HepG2 (cell line): ENCODE measurements around the gene STYXL1. TPM values are rescaled to one million over a fixed set of nuclear protein-coding genes. Genes with fewer than 3 reads are reported as not detected.

ENCODE experiments used
- ATAC-seq: fragments of 200-7000 bp; cut with Tn5 transposase; 3 replicates; pipeline ENCODE4 v1.9.1; 2020; ENCODE audit warnings: mild to moderate bottlenecking, moderate library complexity
- BruUV-seq: library from RNA; stranded (reverse); fragments of 400-500 nt; replicated peaks from 2 replicates; lab custom pipeline; 2021; lab: Mats Ljungman, UMichigan
- CTCF ChIA-PET: fragments of 300-600 bp; formaldehyde crosslinking; extraction: SDS; loops from one replicate; lab custom pipeline; 2021; ENCODE audit warnings: low total read pairs, inconsistent platforms, low intra/inter-chr PET ratio; lab: Yijun Ruan, JAX
- POLR2A ChIA-PET: fragments of 350-600 bp; sonication (Branson Sonifier 250); formaldehyde crosslinking; loops from one replicate; lab custom pipeline; 2020; ENCODE audit warnings: antibody characterized with exemption, inconsistent platforms; lab: Yijun Ruan, JAX
- DNase-seq: peaks from one replicate; pipeline ENCODE4 v3.0.0-alpha.2; 2015; ENCODE audit warnings: low spot score
- FAIRE-seq: peaks from 3 replicates; lab custom pipeline; 2011; peaks lifted over from hg19 to GRCh38; lab: Jason Lieb, UNC
- H2AFZ ChIP-seq: one replicate; pipeline ENCODE4 v1.6.1; 2011; ENCODE audit warnings: low read length, inconsistent platforms
- H3K27ac ChIP-seq: fragments of 300-600 bp; 3 replicates; pipeline ENCODE4 v1.8.0; 2011; ENCODE audit warnings: mixed run types, mild to moderate bottlenecking, mixed read lengths, low read length, inconsistent platforms; ENCODE audit not compliant: insufficient read depth; ENCODE audit errors: extremely low read length
- H3K27me3 ChIP-seq, 2 experiments: fragments of 200-600 bp in 1 of 2; 2 replicates in 1 of 2; 3 replicates in 1 of 2; pipeline versions ENCODE4 v1.6.0 to v1.8.0; 2011; ENCODE audit warnings: low read length in 2 of 2, mild to moderate bottlenecking in 2 of 2, moderate library complexity in 2 of 2, inconsistent platforms in 1 of 2; ENCODE audit not compliant: insufficient read depth in 2 of 2, control insufficient read depth in 1 of 2
- H3K36me3 ChIP-seq, 2 experiments: fragments of 200-600 bp in 1 of 2; replicated peaks in 1 of 2; 2 replicates in 1 of 2; 3 replicates in 1 of 2; pipeline versions ENCODE4 v1.5.1 to v1.8.0; 2011; ENCODE audit warnings: low read length in 2 of 2, inconsistent platforms in 1 of 2; ENCODE audit not compliant: insufficient read depth in 2 of 2, control insufficient read depth in 1 of 2
- H3K4me1 ChIP-seq: 2 replicates; pipeline ENCODE4 v1.5.1; 2012; ENCODE audit warnings: low read length, inconsistent platforms; ENCODE audit not compliant: insufficient read depth
- H3K4me2 ChIP-seq: 2 replicates; pipeline ENCODE4 v1.6.0; 2011; ENCODE audit warnings: low read depth, low read length, inconsistent platforms
- H3K4me3 ChIP-seq, 3 experiments: fragments of 200-600 bp in 1 of 3; sonication (generic), shearing (Covaris generic) in 1 of 3; replicated peaks in 1 of 3; 2 replicates each; pipeline ENCODE4 v1.5.1; 2011 to 2016; ENCODE audit warnings: low read length in 3 of 3, inconsistent platforms in 2 of 3, low read depth in 2 of 3, mild to moderate bottlenecking in 2 of 3, control low read depth in 1 of 3, mixed read lengths in 1 of 3; ENCODE audit not compliant: insufficient read depth in 1 of 3
- H3K79me2 ChIP-seq: one replicate; pipeline ENCODE4 v1.6.1; 2011; ENCODE audit warnings: low read length, inconsistent platforms; ENCODE audit not compliant: insufficient read depth
- H3K9ac ChIP-seq: 2 replicates; pipeline ENCODE4 v1.6.0; 2011; ENCODE audit warnings: mild to moderate bottlenecking, low read depth, low read length, inconsistent platforms; ENCODE audit not compliant: insufficient read depth
- H3K9me3 ChIP-seq: 2 replicates; pipeline ENCODE4 v1.5.1; 2012; ENCODE audit warnings: mild to moderate bottlenecking, low read length
- H4K20me1 ChIP-seq: 2 replicates; pipeline ENCODE4 v1.6.0; 2011; ENCODE audit warnings: inconsistent platforms, mild to moderate bottlenecking, low read length, moderate library complexity; ENCODE audit not compliant: insufficient read depth
- DZIP1 ChIP-seq: sonication (generic); formaldehyde crosslinking; IDR thresholded peaks from 2 replicates; pipeline ENCODE4 v1.5.0; 2020; ENCODE audit warnings: mild to moderate bottlenecking, missing genetic modification reagents
- HMGA1 ChIP-seq: sonication (generic); formaldehyde crosslinking; conservative IDR thresholded peaks from 2 replicates; pipeline ENCODE4 v1.4.0; 2020; ENCODE audit warnings: missing genetic modification reagents
- HNRNPK ChIP-seq: fragments of 200-400 bp; formaldehyde crosslinking; IDR thresholded peaks from 2 replicates; pipeline ENCODE4 v1.6.1; 2018; ENCODE audit warnings: low read length, low read depth, moderate library complexity, mild to moderate bottlenecking; ENCODE audit not compliant: poor library complexity, severe bottlenecking
- KLF9 ChIP-seq: IDR thresholded peaks from 2 replicates; pipeline ENCODE4 v1.6.1; 2016; ENCODE audit warnings: low read depth
- MNT ChIP-seq: fragments of 450-650 bp; IDR thresholded peaks from 2 replicates; pipeline ENCODE4 v1.6.1; 2016
- NFKB2 ChIP-seq: sonication (generic); formaldehyde crosslinking; IDR thresholded peaks from 2 replicates; pipeline ENCODE4 v1.4.0; 2020; ENCODE audit warnings: missing genetic modification reagents, borderline replicate concordance
- NKX3-1 ChIP-seq: sonication (generic); formaldehyde crosslinking; IDR thresholded peaks from 2 replicates; pipeline ENCODE4 v1.5.0; 2020; ENCODE audit warnings: missing genetic modification reagents
- PAF1 ChIP-seq: IDR thresholded peaks from 2 replicates; pipeline ENCODE4 v1.6.1; 2016; ENCODE audit warnings: missing genetic modification reagents, missing compliant biosample characterization
- POLR2G ChIP-seq: fragments of 200-400 bp; formaldehyde crosslinking; IDR thresholded peaks from 2 replicates; pipeline ENCODE4 v1.6.1; 2018; ENCODE audit warnings: mild to moderate bottlenecking, low read depth, low read length, moderate library complexity
- ZNF484 ChIP-seq: sonication (generic); formaldehyde crosslinking; IDR thresholded peaks from 2 replicates; pipeline ENCODE4 v1.5.1; 2020; ENCODE audit warnings: mild to moderate bottlenecking, low read depth, missing genetic modification reagents, borderline replicate concordance
- ZNF674 ChIP-seq: sonication (generic); formaldehyde crosslinking; IDR thresholded peaks from 2 replicates; pipeline ENCODE4 v1.5.0; 2020; ENCODE audit warnings: low read depth, mild to moderate bottlenecking, missing genetic modification reagents
- WGBS: methylation state at CpG from one replicate; pipeline ENCODE4 v1.1.6; 2017; ENCODE audit warnings: low lambda C conversion rate; 5-methylcytosine and 5-hydroxymethylcytosine counted together
- in situ Hi-C: cut with HindIII; loops from 2 replicates; pipeline ENCODE4 v1.10.0; 2017; ENCODE audit warnings: low pct_unique_long_range_greater_than_20kb; ENCODE audit not compliant: extremely low pct_ligation_motif_present
- intact Hi-C: fragments of 100-400 bp; cut with micrococcal nuclease; formaldehyde crosslinking; loops from one replicate; pipeline ENCODE4 v1.10.0; 2022; ENCODE audit not compliant: unreplicated experiment
- polyA plus RNA-seq, 8 experiments: library from polyadenylated mRNA; depleted of rRNA in 3 of 8; stranded (reverse) in 7 of 8; unstranded in 1 of 8; fragments of >200 nt; fragmentation: Illumina TruSeq in 4 of 8; extraction: Trizol in 4 of 8; gene quantifications; 2 replicates each; pipeline versions ENCODE4 v1.2.1 to v1.2.3, GENCODE V29; 2011 to 2016; ENCODE audit warnings: low read depth in 4 of 8, missing spikeins in 1 of 8, mixed read lengths in 1 of 8; ENCODE audit not compliant: insufficient read depth in 1 of 8
- total RNA-seq, 5 experiments: library from RNA; depleted of rRNA; stranded (reverse); fragments of >200 nt; fragmentation: Illumina TruSeq; extraction: Trizol; gene quantifications; 2 replicates each; pipeline ENCODE4 v1.2.3, GENCODE V29; 2016; ENCODE audit warnings: low read depth in 1 of 5
- TF ChIP-seq, protein P1 (sequence below): sonication (generic); formaldehyde crosslinking; IDR thresholded peaks from 2 replicates; pipeline ENCODE4 v1.4.0; 2020; ENCODE audit warnings: missing genetic modification reagents
- TF ChIP-seq, protein P2 (sequence below), 2 experiments: sonication (generic) in 1 of 2; formaldehyde crosslinking in 1 of 2; IDR thresholded peaks; 2 replicates each; pipeline versions ENCODE4 v1.4.0 to v1.6.1; 2018 to 2020; ENCODE audit warnings: missing genetic modification reagents in 2 of 2, borderline replicate concordance in 1 of 2, low read depth in 1 of 2, mild to moderate bottlenecking in 1 of 2, missing biosample characterization in 1 of 2

STYXL1 gene
- total and polyA plus RNA-seq, 2 of the 13 experiments (the other 11 are each of a cell fraction or from before 2014, with no cell fraction given), result 23.9 to 38.3 TPM

GRCh38 chr7:76064208-76064970 is 16.6 kb upstream of the STYXL1 start:
- DNase-seq, result no peak
- no peaks in the 10 kb centered on the region for H3K9me3 ChIP-seq
- H3K4me1 ChIP-seq, result peaks cover 21% of the 10 kb centered on the region
- intact Hi-C loops, result no loop called here
- no peak overlapping the region for H3K9ac ChIP-seq
- no peak overlapping the region for H3K4me2 ChIP-seq
- no peaks in the 10 kb centered on the region for H3K27me3 ChIP-seq
- in situ Hi-C loops, result no loop called here
- H3K79me2 ChIP-seq, result no peaks in the 10 kb centered on the region
- CTCF ChIA-PET, result no interaction called here
- H3K4me3 ChIP-seq, result no peak overlapping the region
- POLR2A ChIA-PET, result no interaction called here
- peak; percentile 6 for ATAC-seq
- H3K36me3 ChIP-seq, result peaks cover 43 to 74% of the 10 kb centered on the region in 2 experiments
- H2AFZ ChIP-seq, result no peak overlapping the region
- no peaks in the 10 kb centered on the region; the same call in 1 of the 2 replicates for H4K20me1 ChIP-seq
- no peak for FAIRE-seq
- WGBS, result 96% methylated on average over 20 of the region's 24 CpGs
- no peak overlapping the region for H3K27ac ChIP-seq
- BruUV-seq, result no TSS peak
- TF ChIP-seq NFKB2 (peak; percentile 34; the same call in 1 of the 2 replicates), NKX3-1 (CRISPR knock-in tag) (no peak), PAF1 (CRISPR knock-in tag) (no peak), HMGA1 (CRISPR knock-in tag) (no peak), DZIP1 (no peak), KLF9 (CRISPR knock-in tag) (no peak), ZNF674 (no peak), HNRNPK (no peak), ZNF484 (CRISPR knock-in tag) (no peak), MNT (no peak), POLR2G (peak; percentile 45; the same call in 1 of the 2 replicates)
- TF ChIP-seq, protein P1, sequence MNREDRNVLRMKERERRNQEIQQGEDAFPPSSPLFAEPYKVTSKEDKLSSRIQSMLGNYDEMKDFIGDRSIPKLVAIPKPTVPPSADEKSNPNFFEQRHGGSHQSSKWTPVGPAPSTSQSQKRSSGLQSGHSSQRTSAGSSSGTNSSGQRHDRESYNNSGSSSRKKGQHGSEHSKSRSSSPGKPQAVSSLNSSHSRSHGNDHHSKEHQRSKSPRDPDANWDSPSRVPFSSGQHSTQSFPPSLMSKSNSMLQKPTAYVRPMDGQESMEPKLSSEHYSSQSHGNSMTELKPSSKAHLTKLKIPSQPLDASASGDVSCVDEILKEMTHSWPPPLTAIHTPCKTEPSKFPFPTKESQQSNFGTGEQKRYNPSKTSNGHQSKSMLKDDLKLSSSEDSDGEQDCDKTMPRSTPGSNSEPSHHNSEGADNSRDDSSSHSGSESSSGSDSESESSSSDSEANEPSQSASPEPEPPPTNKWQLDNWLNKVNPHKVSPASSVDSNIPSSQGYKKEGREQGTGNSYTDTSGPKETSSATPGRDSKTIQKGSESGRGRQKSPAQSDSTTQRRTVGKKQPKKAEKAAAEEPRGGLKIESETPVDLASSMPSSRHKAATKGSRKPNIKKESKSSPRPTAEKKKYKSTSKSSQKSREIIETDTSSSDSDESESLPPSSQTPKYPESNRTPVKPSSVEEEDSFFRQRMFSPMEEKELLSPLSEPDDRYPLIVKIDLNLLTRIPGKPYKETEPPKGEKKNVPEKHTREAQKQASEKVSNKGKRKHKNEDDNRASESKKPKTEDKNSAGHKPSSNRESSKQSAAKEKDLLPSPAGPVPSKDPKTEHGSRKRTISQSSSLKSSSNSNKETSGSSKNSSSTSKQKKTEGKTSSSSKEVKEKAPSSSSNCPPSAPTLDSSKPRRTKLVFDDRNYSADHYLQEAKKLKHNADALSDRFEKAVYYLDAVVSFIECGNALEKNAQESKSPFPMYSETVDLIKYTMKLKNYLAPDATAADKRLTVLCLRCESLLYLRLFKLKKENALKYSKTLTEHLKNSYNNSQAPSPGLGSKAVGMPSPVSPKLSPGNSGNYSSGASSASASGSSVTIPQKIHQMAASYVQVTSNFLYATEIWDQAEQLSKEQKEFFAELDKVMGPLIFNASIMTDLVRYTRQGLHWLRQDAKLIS (CRISPR knock-in tag), result no peak
- TF ChIP-seq, protein P2, sequence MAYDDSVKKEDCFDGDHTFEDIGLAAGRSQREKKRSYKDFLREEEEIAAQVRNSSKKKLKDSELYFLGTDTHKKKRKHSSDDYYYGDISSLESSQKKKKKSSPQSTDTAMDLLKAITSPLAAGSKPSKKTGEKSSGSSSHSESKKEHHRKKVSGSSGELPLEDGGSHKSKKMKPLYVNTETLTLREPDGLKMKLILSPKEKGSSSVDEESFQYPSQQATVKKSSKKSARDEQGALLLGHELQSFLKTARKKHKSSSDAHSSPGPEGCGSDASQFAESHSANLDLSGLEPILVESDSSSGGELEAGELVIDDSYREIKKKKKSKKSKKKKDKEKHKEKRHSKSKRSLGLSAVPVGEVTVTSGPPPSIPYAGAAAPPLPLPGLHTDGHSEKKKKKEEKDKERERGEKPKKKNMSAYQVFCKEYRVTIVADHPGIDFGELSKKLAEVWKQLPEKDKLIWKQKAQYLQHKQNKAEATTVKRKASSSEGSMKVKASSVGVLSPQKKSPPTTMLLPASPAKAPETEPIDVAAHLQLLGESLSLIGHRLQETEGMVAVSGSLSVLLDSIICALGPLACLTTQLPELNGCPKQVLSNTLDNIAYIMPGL (CRISPR knock-in tag; IDR thresholded peaks at IDR 0.05; ENCODE audit: borderline replicate concordance in 1 of 2, low read depth in 1 of 2), result no peak
